Mesodermal cell (in vitro differentiated cells): ENCODE data around the gene BMS1.
A peak's percentile ranks its signal among the peaks of the same experiment; 100 is the strongest.
"Not testable (repeated sequence)": the region's sequence is repeated elsewhere in the genome, so short reads cannot be mapped to it uniquely, and the experiment has no call there.

ENCODE experiments used
- H3K27ac ChIP-seq: 2 replicates; pipeline ENCODE4 v1.7.0; 2013; ENCODE audit warnings: mild to moderate bottlenecking, low read depth, low read length, moderate library complexity; ENCODE audit not compliant: severe bottlenecking
- H3K36me3 ChIP-seq: 2 replicates; pipeline ENCODE4 v1.7.1; 2013; ENCODE audit warnings: mild to moderate bottlenecking, low read length, moderate library complexity; ENCODE audit not compliant: control insufficient read depth, insufficient read depth
- H3K4me1 ChIP-seq: one replicate; pipeline ENCODE4 v1.7.1; 2013; ENCODE audit warnings: mild to moderate bottlenecking, low read length; ENCODE audit not compliant: insufficient read depth, control insufficient read depth, poor library complexity, severe bottlenecking
- H3K4me3 ChIP-seq: 2 replicates; pipeline ENCODE4 v1.7.0; 2013; ENCODE audit warnings: low read length, control low read depth, mild to moderate bottlenecking; ENCODE audit not compliant: insufficient read depth, poor library complexity, severe bottlenecking; ENCODE audit errors: extremely low read depth
- H3K9me3 ChIP-seq: 2 replicates; pipeline ENCODE4 v1.7.1; 2013; ENCODE audit warnings: mild to moderate bottlenecking, low read length, moderate library complexity; ENCODE audit not compliant: control insufficient read depth
- WGBS, 2 experiments: methylation state at CpG; one replicate each; pipeline ENCODE4 v1.1.5; 2013; ENCODE audit warnings: missing lambda C conversion rate in 2 of 2; ENCODE audit not compliant: insufficient coverage in 2 of 2; 5-methylcytosine and 5-hydroxymethylcytosine counted together

The BMS1 gene

GRCh38 chr10:42827201-42827600 lies 44.6 kb downstream of the BMS1 start:
- Histone ChIP-seq H3K9me3 (no peaks in the 10 kb centered on the region), H3K4me1 (no peaks in the 10 kb centered on the region), H3K36me3 (peaks cover 70% of the 10 kb centered on the region), H3K4me3 (no peak overlapping the region), H3K27ac (no peak overlapping the region)
- 49 to 58% methylated on average over 3 to 4 of the region's 6 CpGs for WGBS, 2 experiments

GRCh38 chr10:42828391-42828790 lies 45.8 kb downstream of the BMS1 start:
- 72 to 80% methylated on average over 3 of the region's 4 CpGs for WGBS, 2 experiments
- H3K4me3 ChIP-seq, H3K27ac ChIP-seq, H3K9me3 ChIP-seq, H3K4me1 ChIP-seq: not testable (repeated sequence)
- peaks cover 64% of the 10 kb centered on the region for H3K36me3 ChIP-seq

GRCh38 chr10:42830237-42830636 lies 47.6 kb downstream of the BMS1 start:
- H3K27ac ChIP-seq, result no peak overlapping the region
- peaks cover 49% of the 10 kb centered on the region for H3K36me3 ChIP-seq
- no peaks in the 10 kb centered on the region for H3K4me1 ChIP-seq
- 92 to 93% methylated on average over 7 of the region's 7 CpGs for WGBS, 2 experiments
- no peaks in the 10 kb centered on the region for H3K9me3 ChIP-seq
- no peak overlapping the region for H3K4me3 ChIP-seq

- 18 to 23% methylated on average over 4 to 6 of the region's 14 CpGs for WGBS, 2 experiments
- peaks cover 16% of the 10 kb centered on the region for H3K36me3 ChIP-seq
- H3K9me3 ChIP-seq, result no peaks in the 10 kb centered on the region
- H3K4me1 ChIP-seq, result no peaks in the 10 kb centered on the region
- no peak overlapping the region for H3K4me3 ChIP-seq
- no peak overlapping the region for H3K27ac ChIP-seq
Measured at GRCh38 chr10:42836096-42836495, 53.5 kb downstream of the BMS1 start.

GRCh38 chr10:42836771-42837468 lies 54.3 kb downstream of the BMS1 start:
- Histone ChIP-seq H3K36me3 (peaks cover 8% of the 10 kb centered on the region), H3K4me3 (peak overlapping the region; percentile 43), H3K4me1 (no peaks in the 10 kb centered on the region), H3K27ac (no peak overlapping the region), H3K9me3 (no peaks in the 10 kb centered on the region)
- 12 to 13% methylated on average over 43 to 54 of the region's 60 CpGs for WGBS, 2 experiments

GRCh38 chr10:42844810-42845209 lies 62.2 kb downstream of the BMS1 start:
- not testable (repeated sequence) for H3K27ac ChIP-seq, H3K9me3 ChIP-seq, H3K4me1 ChIP-seq, H3K36me3 ChIP-seq, H3K4me3 ChIP-seq
- 26 to 60% methylated on average over 3 to 4 of the region's 5 CpGs for WGBS, 2 experiments

- H3K9me3 ChIP-seq, H3K4me1 ChIP-seq, H3K27ac ChIP-seq, H3K4me3 ChIP-seq, H3K36me3 ChIP-seq: not testable (repeated sequence)
- 97% methylated on average over 6 of the region's 28 CpGs for WGBS, 2 experiments
Measured at GRCh38 chr10:42847261-42847660, 64.7 kb downstream of the BMS1 start.

GRCh38 chr10:42850931-42851330 lies 68.3 kb downstream of the BMS1 start:
- no peaks in the 10 kb centered on the region for H3K4me1 ChIP-seq
- no peak overlapping the region for H3K4me3 ChIP-seq
- WGBS, 2 experiments, result 40 to 50% methylated on average over 1 of the region's 4 CpGs

GRCh38 chr10:42859256-42859655 lies 76.7 kb downstream of the BMS1 start:
- Histone ChIP-seq H3K4me1 (no peaks in the 10 kb centered on the region), H3K9me3 (no peaks in the 10 kb centered on the region), H3K36me3 (no peaks in the 10 kb centered on the region), H3K27ac (no peak overlapping the region), H3K4me3 (no peak overlapping the region)
- 69 to 78% methylated on average over 15 of the region's 15 CpGs for WGBS, 2 experiments

More at GRCh38 chr10:42850931-42851330, 68.3 kb downstream of the BMS1 start:
- Histone ChIP-seq H3K36me3 (no peaks in the 10 kb centered on the region), H3K27ac (no peak overlapping the region), H3K9me3 (no peaks in the 10 kb centered on the region)

GRCh38 chr10:42860016-42860415 lies 77.4 kb downstream of the BMS1 start:
- 88 to 93% methylated on average over 6 to 11 of the region's 11 CpGs for WGBS, 2 experiments

GRCh38 chr10:42862801-42863200 lies 80.2 kb downstream of the BMS1 start:
- H3K36me3 ChIP-seq, H3K4me3 ChIP-seq, H3K4me1 ChIP-seq, H3K27ac ChIP-seq, H3K9me3 ChIP-seq: not testable (repeated sequence)
- WGBS, 2 experiments, result 76 to 91% methylated on average over 3 to 4 of the region's 6 CpGs

More at GRCh38 chr10:42860016-42860415, 77.4 kb downstream of the BMS1 start:
- H3K36me3 ChIP-seq, H3K4me3 ChIP-seq, H3K4me1 ChIP-seq, H3K9me3 ChIP-seq, H3K27ac ChIP-seq: not testable (repeated sequence)
